LNCAP (cell line): ENCODE measurements around the gene MAP1LC3A.

Experiments used
- TF ChIP-seq, protein P1 (sequence below): fragments of 450-650 bp; IDR thresholded peaks from 2 replicates; pipeline ENCODE4 v1.5.1; 2017; ENCODE audit warnings: mild to moderate bottlenecking

Gene MAP1LC3A

DNA sequence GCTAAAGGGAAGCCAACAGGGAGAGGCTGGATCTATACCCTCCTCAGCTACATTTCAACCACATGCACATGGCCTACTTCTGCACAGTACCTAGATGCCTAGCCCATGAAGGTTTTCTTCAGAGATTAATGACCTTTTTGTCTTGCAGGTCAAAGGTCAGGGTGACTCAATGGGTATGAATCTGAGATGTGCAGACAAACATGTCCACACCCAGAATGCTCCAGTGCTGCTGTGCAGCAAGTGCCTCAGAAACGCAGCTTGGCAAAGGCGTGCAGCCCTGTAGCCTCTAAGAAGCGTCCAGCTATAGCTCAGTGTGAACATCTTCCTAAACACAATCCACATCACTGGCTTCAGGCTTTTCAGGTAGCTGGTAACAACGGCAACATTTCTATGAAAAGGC is 24.4 kb downstream of the MAP1LC3A start:
- TF ChIP-seq, protein P1, sequence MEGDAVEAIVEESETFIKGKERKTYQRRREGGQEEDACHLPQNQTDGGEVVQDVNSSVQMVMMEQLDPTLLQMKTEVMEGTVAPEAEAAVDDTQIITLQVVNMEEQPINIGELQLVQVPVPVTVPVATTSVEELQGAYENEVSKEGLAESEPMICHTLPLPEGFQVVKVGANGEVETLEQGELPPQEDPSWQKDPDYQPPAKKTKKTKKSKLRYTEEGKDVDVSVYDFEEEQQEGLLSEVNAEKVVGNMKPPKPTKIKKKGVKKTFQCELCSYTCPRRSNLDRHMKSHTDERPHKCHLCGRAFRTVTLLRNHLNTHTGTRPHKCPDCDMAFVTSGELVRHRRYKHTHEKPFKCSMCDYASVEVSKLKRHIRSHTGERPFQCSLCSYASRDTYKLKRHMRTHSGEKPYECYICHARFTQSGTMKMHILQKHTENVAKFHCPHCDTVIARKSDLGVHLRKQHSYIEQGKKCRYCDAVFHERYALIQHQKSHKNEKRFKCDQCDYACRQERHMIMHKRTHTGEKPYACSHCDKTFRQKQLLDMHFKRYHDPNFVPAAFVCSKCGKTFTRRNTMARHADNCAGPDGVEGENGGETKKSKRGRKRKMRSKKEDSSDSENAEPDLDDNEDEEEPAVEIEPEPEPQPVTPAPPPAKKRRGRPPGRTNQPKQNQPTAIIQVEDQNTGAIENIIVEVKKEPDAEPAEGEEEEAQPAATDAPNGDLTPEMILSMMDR = no peak

DNA sequence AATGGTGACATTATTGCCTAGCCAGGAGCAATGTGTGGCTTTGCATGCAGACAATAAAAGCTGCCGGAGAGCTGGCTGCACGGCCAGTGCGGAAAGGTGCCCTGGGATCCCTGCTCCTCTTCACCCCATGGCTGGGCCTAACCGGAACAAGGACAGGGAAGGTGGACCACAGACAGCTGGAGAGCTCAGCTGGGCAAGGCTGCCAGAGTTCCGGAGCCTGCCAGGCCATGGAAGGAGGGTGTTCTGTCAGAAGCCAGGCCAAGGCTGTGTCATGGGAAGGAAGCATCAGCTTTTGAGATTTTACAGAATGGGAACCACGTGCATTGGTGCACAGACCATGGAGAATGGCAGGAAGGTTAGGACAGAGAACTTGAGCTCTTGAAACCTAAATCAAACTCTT is 25.0 kb downstream of the MAP1LC3A start:
- TF ChIP-seq, protein P1 = no peak

DNA sequence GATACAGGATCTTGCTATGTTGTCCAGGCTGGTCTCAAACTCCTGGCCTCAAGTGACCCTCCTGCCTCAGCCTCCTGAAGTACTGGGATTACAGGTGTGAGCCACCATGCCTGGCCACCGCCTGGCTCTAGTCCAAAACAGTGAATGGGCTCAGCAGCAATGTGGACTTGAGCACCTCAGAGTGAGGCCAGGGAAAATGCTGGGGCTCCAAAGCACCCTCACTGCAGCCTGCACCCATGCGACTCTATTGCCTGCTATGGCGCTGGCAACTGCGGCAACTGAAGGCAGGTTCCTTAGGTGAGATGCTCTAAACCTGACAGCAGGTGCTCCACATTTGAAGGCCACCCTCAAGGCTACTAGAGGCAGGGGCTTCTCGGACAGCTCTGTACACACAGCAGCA is 26.5 kb downstream of the MAP1LC3A start:
- TF ChIP-seq, protein P1 = no peak

DNA sequence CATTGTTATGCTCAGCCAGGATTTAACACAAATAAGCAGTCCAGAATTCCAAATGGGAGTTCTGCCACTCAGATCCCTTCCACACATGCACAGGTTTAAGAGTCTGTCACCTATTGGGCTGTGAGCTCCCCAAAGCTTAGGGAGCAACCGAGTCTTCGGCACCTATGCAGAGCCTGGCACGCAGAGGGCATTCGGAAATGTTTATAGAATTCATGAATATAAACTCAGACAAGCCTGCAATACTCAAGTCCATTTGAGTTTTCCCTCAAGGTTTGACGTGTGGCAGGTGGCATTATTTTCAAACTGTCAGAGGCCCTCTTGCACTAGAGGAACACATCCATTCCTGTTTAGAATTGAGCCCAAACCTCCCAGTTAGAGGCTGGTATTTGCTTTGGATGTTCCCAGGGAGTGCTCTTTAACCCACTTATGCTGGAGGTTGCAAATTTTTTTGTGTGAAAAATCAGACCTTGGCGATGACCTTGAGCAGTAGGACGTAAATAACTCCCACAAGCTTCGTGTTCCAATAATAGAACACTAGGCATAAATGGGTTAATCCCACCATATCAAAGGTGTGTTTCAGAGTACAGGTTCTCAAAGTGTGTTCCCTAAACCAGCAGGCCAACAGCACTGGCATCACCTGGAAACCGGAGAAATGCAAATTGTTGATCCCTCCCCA is 28.1 kb downstream of the MAP1LC3A start:
- TF ChIP-seq, protein P1 = no peak

DNA sequence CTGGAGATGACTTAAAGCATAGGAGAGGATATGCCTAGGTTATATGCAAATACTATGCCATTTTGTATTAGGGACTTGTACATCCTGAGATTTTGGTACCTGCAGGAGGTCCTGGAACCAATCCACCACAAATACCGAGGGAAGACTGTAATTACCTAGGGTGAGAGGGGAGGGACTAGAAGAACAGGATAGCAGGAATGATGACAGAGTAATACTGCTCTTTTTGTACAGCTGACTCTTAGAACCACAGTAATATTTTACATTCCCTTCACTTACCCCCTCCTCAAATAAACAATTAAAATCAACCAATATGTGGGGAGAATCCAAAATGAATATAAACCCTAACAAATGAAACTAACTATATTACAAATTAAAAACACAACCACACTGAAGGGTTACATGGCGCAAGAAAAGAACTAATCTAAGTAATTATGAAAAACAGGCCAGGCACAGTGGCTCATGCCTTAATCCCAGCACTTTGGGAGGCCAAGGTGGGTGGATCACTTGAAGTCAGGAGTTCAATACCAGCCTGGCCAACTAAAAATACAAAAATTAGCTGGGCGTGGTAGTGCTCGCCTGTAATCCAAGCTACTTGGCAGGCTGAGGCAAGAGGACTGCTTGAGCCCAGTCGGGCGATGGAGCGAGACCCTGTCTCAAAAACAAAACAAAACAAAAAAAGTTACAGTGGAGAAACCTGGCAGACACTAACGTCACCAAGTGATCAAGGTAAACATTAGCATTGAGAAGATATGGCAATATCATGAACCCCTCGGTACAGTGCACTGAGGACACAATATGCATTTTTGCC is 37.1 kb downstream of the MAP1LC3A start:
- TF ChIP-seq, protein P1 = no peak

DNA sequence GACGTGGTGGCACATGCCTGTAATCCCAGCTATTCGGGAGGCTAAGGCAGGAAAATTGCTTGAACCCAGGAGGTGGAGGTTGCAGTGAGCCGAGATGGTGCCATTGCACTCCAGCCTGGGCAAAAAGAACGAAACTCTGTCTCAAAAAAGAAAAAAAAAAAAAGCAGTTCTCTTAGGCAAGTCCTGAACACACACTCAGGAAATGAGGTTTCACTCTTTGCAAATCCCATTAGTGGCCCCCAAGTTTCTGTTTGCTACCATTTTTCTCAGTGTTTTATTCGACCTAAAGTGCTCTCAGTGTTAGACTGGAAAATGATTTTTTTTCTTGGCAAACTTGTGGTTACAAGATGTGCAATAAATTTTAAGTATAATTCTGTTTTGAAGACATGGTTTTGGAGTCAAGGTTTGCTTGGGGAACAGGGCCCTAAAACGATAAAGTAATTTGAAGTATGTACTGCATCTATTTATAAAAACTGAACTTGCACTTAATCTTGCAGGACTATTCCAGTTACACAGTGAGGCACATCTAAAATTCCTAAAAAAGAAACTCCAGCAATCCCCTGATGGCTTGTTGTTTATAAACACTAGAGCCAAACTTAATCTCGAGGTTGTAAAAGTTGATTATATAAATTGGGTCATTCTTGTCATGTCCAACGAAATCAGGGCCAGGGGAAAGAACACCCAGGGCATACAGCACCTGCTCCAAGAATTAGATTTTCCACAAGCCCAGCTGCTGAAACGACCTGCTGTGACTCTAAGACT is 42.6 kb downstream of the MAP1LC3A start:
- TF ChIP-seq, protein P1 = no peak

DNA sequence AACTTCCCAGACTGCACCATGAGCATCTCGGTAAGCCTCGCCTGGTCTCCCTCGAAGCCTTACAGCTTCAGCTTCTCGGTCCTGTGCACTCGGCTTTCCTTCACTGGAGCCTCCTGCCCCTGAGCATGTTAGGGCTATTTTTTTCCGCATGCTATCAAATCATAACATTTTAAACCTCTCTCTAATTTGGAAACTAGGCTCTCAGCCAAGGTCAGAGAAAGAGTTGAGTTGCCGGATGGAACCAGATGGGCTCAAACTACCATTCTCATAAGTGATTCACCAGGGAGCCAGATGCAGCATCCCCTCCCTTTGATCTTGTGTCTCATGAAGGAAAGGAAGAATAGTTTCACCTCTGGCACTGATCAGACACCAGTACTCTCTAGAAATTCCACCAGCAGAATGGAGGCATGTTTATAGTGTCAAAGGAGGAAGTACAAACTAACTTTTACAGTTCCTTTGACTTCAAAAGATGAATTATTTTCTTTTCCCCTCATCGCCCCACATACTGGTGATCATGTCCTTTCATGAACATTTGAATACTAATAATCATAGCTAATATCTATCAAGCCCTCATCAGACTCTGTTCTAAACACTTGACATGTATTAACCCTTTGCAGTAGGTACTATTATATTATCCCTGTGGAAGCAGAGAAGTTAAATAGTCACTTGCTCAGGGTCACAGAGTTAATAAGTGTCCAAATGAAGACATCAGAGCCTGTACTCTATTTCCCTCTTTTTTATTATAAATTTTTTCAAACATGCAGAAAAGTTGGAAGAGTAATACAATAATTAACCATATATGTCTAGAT is 46.7 kb downstream of the MAP1LC3A start:
- TF ChIP-seq, protein P1 = no peak
